HEK293T (cell line): Measurements from ENCODE around the gene BTBD8.

Experiments used
- ELF4 ChIP-seq: fragments of 450-650 bp; IDR thresholded peaks from 2 replicates; pipeline ENCODE4 v1.6.1; 2017; ENCODE audit warnings: antibody characterized with exemption
- FOXA1 ChIP-seq: fragments of 450-650 bp; IDR thresholded peaks from 2 replicates; pipeline ENCODE4 v1.6.1; 2016; ENCODE audit warnings: mild to moderate bottlenecking
- FOXK2 ChIP-seq: fragments of 450-650 bp; IDR thresholded peaks from 2 replicates; pipeline ENCODE4 v1.6.1; 2016; ENCODE audit warnings: mild to moderate bottlenecking
- FOXM1 ChIP-seq: fragments of 450-650 bp; IDR thresholded peaks from 2 replicates; pipeline ENCODE4 v1.6.1; 2017; ENCODE audit warnings: mild to moderate bottlenecking, borderline replicate concordance
- LEF1 ChIP-seq: fragments of 450-650 bp; IDR thresholded peaks from 2 replicates; pipeline ENCODE4 v1.6.1; 2017; ENCODE audit warnings: mild to moderate bottlenecking, borderline replicate concordance
- SP1 ChIP-seq: fragments of 450-650 bp; IDR thresholded peaks from 2 replicates; pipeline ENCODE4 v1.6.1; 2017
- TARDBP ChIP-seq: fragments of 450-650 bp; IDR thresholded peaks from 2 replicates; pipeline ENCODE4 v1.6.1; 2016
- ZNF384 ChIP-seq: fragments of 450-650 bp; IDR thresholded peaks from 2 replicates; pipeline ENCODE4 v1.6.1; 2016

GRCh38 chr1:92091625-92092024 lies 11.5 kb downstream of the BTBD8 start:
- TF ChIP-seq FOXA1, result no peak
- no peak for TF ChIP-seq SP1
- no peak for TF ChIP-seq FOXM1
- TF ChIP-seq FOXK2, result no peak
- TF ChIP-seq LEF1, result no peak
- TF ChIP-seq ZNF384, result no peak
- no peak for TF ChIP-seq ELF4
- no peak for TF ChIP-seq TARDBP
